H9 (cell line): ENCODE data around the gene DGCR8. TPM values are rescaled to one million over a fixed set of nuclear protein-coding genes. Genes with fewer than 3 reads are reported as not detected.

ENCODE experiments used
- DNase-seq: peaks from one replicate; pipeline ENCODE4 v3.0.0-alpha.2; 2017
- H2AFZ ChIP-seq: one replicate; pipeline ENCODE4 v1.6.1; 2013; ENCODE audit warnings: mild to moderate bottlenecking, low read length, control low read depth, moderate library complexity
- H2AK5ac ChIP-seq: 2 replicates; pipeline ENCODE4 v1.6.1; 2013; ENCODE audit warnings: low read length, control low read depth, mixed read lengths; ENCODE audit not compliant: insufficient read length
- H2BK120ac ChIP-seq: one replicate; pipeline ENCODE4 v1.6.1; 2013; ENCODE audit warnings: low read depth, mild to moderate bottlenecking, low read length, control low read depth, inconsistent platforms; ENCODE audit not compliant: poor library complexity, severe bottlenecking
- H2BK12ac ChIP-seq: 2 replicates; pipeline ENCODE4 v1.6.1; 2013; ENCODE audit warnings: low read length, control low read depth, mixed read lengths, low read depth; ENCODE audit not compliant: insufficient read length
- H2BK15ac ChIP-seq: 2 replicates; pipeline ENCODE4 v1.6.1; 2013; ENCODE audit warnings: low read depth, low read length, control low read depth
- H2BK20ac ChIP-seq: one replicate; pipeline ENCODE4 v1.6.1; 2013; ENCODE audit warnings: low read depth, mild to moderate bottlenecking, low read length, control low read depth, inconsistent platforms; ENCODE audit not compliant: poor library complexity, severe bottlenecking
- H2BK5ac ChIP-seq: 2 replicates; pipeline ENCODE4 v1.6.1; 2013; ENCODE audit warnings: low read length, control low read depth, mixed read lengths; ENCODE audit not compliant: insufficient read length
- H3K14ac ChIP-seq: 2 replicates; pipeline ENCODE4 v1.6.1; 2013; ENCODE audit warnings: low read length, control low read depth; ENCODE audit not compliant: insufficient read depth
- H3K18ac ChIP-seq: 2 replicates; pipeline ENCODE4 v1.6.1; 2013; ENCODE audit warnings: low read depth, mild to moderate bottlenecking, mixed read lengths, low read length, control low read depth; ENCODE audit not compliant: insufficient read length
- H3K23ac ChIP-seq: 2 replicates; pipeline ENCODE4 v1.6.1; 2013; ENCODE audit warnings: low read length, control low read depth, mixed read lengths, low read depth; ENCODE audit not compliant: insufficient read length
- H3K23me2 ChIP-seq: 2 replicates; pipeline ENCODE4 v1.6.1; 2013; ENCODE audit warnings: low read depth, mild to moderate bottlenecking, mixed read lengths, low read length, control low read depth; ENCODE audit not compliant: insufficient read length, poor library complexity, severe bottlenecking
- H3K27ac ChIP-seq: 2 replicates; pipeline ENCODE4 v1.5.1; 2013; ENCODE audit warnings: low read length, control low read depth, mixed read lengths, low read depth; ENCODE audit not compliant: insufficient read length
- H3K27me3 ChIP-seq: 2 replicates; pipeline ENCODE4 v1.6.1; 2013; ENCODE audit warnings: low read length, control low read depth, inconsistent platforms; ENCODE audit not compliant: insufficient read depth
- H3K4ac ChIP-seq: 2 replicates; pipeline ENCODE4 v1.6.1; 2013; ENCODE audit warnings: low read depth, mild to moderate bottlenecking, control low read depth, inconsistent platforms, low read length, moderate library complexity
- H3K4me1 ChIP-seq: 2 replicates; pipeline ENCODE4 v1.6.1; 2013; ENCODE audit warnings: low read length, control low read depth, inconsistent platforms; ENCODE audit not compliant: insufficient read depth
- H3K4me2 ChIP-seq: 2 replicates; pipeline ENCODE4 v1.6.1; 2013; ENCODE audit warnings: low read length, control low read depth, mixed read lengths; ENCODE audit not compliant: insufficient read length, insufficient read depth
- H3K56ac ChIP-seq: 2 replicates; pipeline ENCODE4 v1.6.1; 2013; ENCODE audit warnings: low read depth, mild to moderate bottlenecking, mixed read lengths, low read length, control low read depth; ENCODE audit not compliant: insufficient read length
- H3K79me1 ChIP-seq: 2 replicates; pipeline ENCODE4 v1.6.1; 2013; ENCODE audit warnings: low read depth, mild to moderate bottlenecking, moderate library complexity, low read length, control low read depth, inconsistent platforms; ENCODE audit not compliant: insufficient read depth, poor library complexity, severe bottlenecking
- H3K79me2 ChIP-seq: 2 replicates; pipeline ENCODE4 v1.6.1; 2013; ENCODE audit warnings: low read length, control low read depth, inconsistent platforms; ENCODE audit not compliant: insufficient read depth
- H3K9ac ChIP-seq: 2 replicates; pipeline ENCODE4 v1.6.1; 2013; ENCODE audit warnings: low read length, control low read depth, mixed read lengths; ENCODE audit not compliant: insufficient read length; ENCODE audit errors: extremely low read depth
- H3K9me3 ChIP-seq: one replicate; pipeline ENCODE4 v1.6.1; 2013; ENCODE audit warnings: low read depth, low read length, inconsistent platforms; ENCODE audit not compliant: control insufficient read depth
- H3T11ph ChIP-seq: one replicate; pipeline ENCODE4 v1.6.1; 2013; ENCODE audit warnings: mild to moderate bottlenecking, low read length, control low read depth, inconsistent platforms
- H4K20me1 ChIP-seq: one replicate; pipeline ENCODE4 v1.6.1; 2013; ENCODE audit not compliant: control insufficient read depth, insufficient read length, insufficient read depth
- H4K5ac ChIP-seq: 2 replicates; pipeline ENCODE4 v1.6.1; 2013; ENCODE audit warnings: low read depth, mild to moderate bottlenecking, mixed read lengths, low read length, control low read depth; ENCODE audit not compliant: insufficient read length
- H4K8ac ChIP-seq: replicated peaks from 2 replicates; pipeline ENCODE4 v1.6.1; 2013; ENCODE audit warnings: low read length, control low read depth, mixed read lengths, low read depth; ENCODE audit not compliant: insufficient read length
- H4K91ac ChIP-seq: 2 replicates; pipeline ENCODE4 v1.6.1; 2013; ENCODE audit warnings: low read depth, mild to moderate bottlenecking, moderate library complexity, mixed read lengths, low read length, control low read depth; ENCODE audit not compliant: insufficient read length
- H3K27ac Mint-ChIP-seq, 3 experiments: 2 replicates in 2 of 3; 3 replicates in 1 of 3; pipeline ENCODE4 v1.8.0; 2020 to 2021; ENCODE audit warnings: mixed read lengths in 3 of 3, mild to moderate bottlenecking in 1 of 3, moderate library complexity in 1 of 3
- H3K27me3 Mint-ChIP-seq: 2 replicates; pipeline ENCODE4 v1.8.0; 2021; ENCODE audit warnings: low read depth, mild to moderate bottlenecking, moderate library complexity, mixed read lengths
- H3K36me3 Mint-ChIP-seq, 3 experiments: 2 replicates in 2 of 3; 3 replicates in 1 of 3; pipeline ENCODE4 v1.8.0; 2020 to 2021; ENCODE audit warnings: low read depth in 3 of 3, mixed read lengths in 3 of 3; ENCODE audit not compliant: insufficient read depth in 1 of 3
- H3K4me1 Mint-ChIP-seq, 2 experiments: 2 replicates each; pipeline ENCODE4 v1.8.0; 2020; ENCODE audit warnings: mixed read lengths in 2 of 2
- H3K4me3 Mint-ChIP-seq, 2 experiments: 2 replicates in 1 of 2; 3 replicates in 1 of 2; pipeline ENCODE4 v1.8.0; 2020 to 2021; ENCODE audit warnings: mild to moderate bottlenecking in 2 of 2, mixed read lengths in 2 of 2, moderate library complexity in 1 of 2
- H3K9me3 Mint-ChIP-seq, 2 experiments: 2 replicates in 1 of 2; 3 replicates in 1 of 2; pipeline ENCODE4 v1.8.0; 2020; ENCODE audit warnings: mild to moderate bottlenecking in 2 of 2, mixed read lengths in 2 of 2, moderate library complexity in 1 of 2
- WGBS: extraction: QIAGEN DNeasy Blood & Tissue Kit; methylation state at CpG from one replicate; pipeline ENCODE4 v1.1.7; 2013; ENCODE audit warnings: missing lambda C conversion rate, low lambda C conversion rate, mixed read lengths; ENCODE audit not compliant: insufficient read length; ENCODE audit errors: extremely low coverage; 5-methylcytosine and 5-hydroxymethylcytosine counted together
- total RNA-seq: library from RNA; stranded (reverse); gene quantifications from 2 replicates; pipeline ENCODE4 v1.2.1, GENCODE V29; 2021
- TF ChIP-seq, protein P1 (sequence below): fragments of 200-600 bp; sonication (generic); conservative IDR thresholded peaks from 3 replicates; pipeline ENCODE4 v1.8.0; 2021; ENCODE audit warnings: antibody characterized with exemption, mild to moderate bottlenecking

DGCR8 gene
- total RNA-seq, 1 experiment from 2014 or later = 74.5 TPM

- Mint-ChIP-seq H3K4me1 (no peaks in the 10 kb centered on the region), H3K27ac (no peak overlapping the region), H3K36me3 (peaks cover 0 to 5% (median 0%) of the 10 kb centered on the region in 3 experiments; a peak in 2 of 7 replicates), H3K9me3 (no peaks in the 10 kb centered on the region), H3K4me3 (no peak overlapping the region), H3K27me3 (no peaks in the 10 kb centered on the region; the same call in 1 of the 2 replicates)
- no peak overlapping the region; the same call in 1 of the 2 replicates for H3K14ac ChIP-seq
- no peaks in the 10 kb centered on the region for H3K79me1 ChIP-seq
- no peak overlapping the region for H3K4ac ChIP-seq
- no peaks in the 10 kb centered on the region for H3K9me3 ChIP-seq
- H2BK120ac ChIP-seq = no peak overlapping the region
- H3K23ac ChIP-seq = no peak overlapping the region
- DNase-seq = no peak
- H3K23me2 ChIP-seq = no peaks in the 10 kb centered on the region
- no peaks in the 10 kb centered on the region for H3K79me2 ChIP-seq
- no peak overlapping the region for H2BK20ac ChIP-seq
- no peaks in the 10 kb centered on the region for H4K20me1 ChIP-seq
- no peak overlapping the region for H3K18ac ChIP-seq
- no peaks in the 10 kb centered on the region for H3K27me3 ChIP-seq
- H4K5ac ChIP-seq = no peak overlapping the region
- no peak overlapping the region for H3K56ac ChIP-seq
- no peak overlapping the region for H3K4me2 ChIP-seq
- H2BK15ac ChIP-seq = no peak overlapping the region
- no peak overlapping the region for H2AK5ac ChIP-seq
- H2BK12ac ChIP-seq = no peak overlapping the region
- no peak overlapping the region for H3K27ac ChIP-seq
- H4K91ac ChIP-seq = no peak overlapping the region
- no peak overlapping the region for H3K9ac ChIP-seq
- TF ChIP-seq, protein P1, sequence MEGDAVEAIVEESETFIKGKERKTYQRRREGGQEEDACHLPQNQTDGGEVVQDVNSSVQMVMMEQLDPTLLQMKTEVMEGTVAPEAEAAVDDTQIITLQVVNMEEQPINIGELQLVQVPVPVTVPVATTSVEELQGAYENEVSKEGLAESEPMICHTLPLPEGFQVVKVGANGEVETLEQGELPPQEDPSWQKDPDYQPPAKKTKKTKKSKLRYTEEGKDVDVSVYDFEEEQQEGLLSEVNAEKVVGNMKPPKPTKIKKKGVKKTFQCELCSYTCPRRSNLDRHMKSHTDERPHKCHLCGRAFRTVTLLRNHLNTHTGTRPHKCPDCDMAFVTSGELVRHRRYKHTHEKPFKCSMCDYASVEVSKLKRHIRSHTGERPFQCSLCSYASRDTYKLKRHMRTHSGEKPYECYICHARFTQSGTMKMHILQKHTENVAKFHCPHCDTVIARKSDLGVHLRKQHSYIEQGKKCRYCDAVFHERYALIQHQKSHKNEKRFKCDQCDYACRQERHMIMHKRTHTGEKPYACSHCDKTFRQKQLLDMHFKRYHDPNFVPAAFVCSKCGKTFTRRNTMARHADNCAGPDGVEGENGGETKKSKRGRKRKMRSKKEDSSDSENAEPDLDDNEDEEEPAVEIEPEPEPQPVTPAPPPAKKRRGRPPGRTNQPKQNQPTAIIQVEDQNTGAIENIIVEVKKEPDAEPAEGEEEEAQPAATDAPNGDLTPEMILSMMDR = no peak
- H3K4me1 ChIP-seq = no peaks in the 10 kb centered on the region
- H3T11ph ChIP-seq = no peak overlapping the region
- H2BK5ac ChIP-seq = no peak overlapping the region
- H2AFZ ChIP-seq = no peak overlapping the region
- no CpG with 5 or more reads among the region's 15 CpGs for WGBS
- no peak overlapping the region for H4K8ac ChIP-seq
These were observed 24.4 kb upstream of the DGCR8 start for GRCh38 chr22:20055654-20056053.
